DMS 273 treated with DMSO at 0.1 percent for 48 hours (cell line): ENCODE results near the gene ZNF783.
"Not testable (repeated sequence)": the region's sequence is repeated elsewhere in the genome, so short reads cannot be mapped to it uniquely, and the experiment has no call there.

Source experiments
- DNase-seq: peaks from one replicate; lab custom pipeline; 2025; lab: John Stamatoyannopoulos, UW

Gene ZNF783

DNA sequence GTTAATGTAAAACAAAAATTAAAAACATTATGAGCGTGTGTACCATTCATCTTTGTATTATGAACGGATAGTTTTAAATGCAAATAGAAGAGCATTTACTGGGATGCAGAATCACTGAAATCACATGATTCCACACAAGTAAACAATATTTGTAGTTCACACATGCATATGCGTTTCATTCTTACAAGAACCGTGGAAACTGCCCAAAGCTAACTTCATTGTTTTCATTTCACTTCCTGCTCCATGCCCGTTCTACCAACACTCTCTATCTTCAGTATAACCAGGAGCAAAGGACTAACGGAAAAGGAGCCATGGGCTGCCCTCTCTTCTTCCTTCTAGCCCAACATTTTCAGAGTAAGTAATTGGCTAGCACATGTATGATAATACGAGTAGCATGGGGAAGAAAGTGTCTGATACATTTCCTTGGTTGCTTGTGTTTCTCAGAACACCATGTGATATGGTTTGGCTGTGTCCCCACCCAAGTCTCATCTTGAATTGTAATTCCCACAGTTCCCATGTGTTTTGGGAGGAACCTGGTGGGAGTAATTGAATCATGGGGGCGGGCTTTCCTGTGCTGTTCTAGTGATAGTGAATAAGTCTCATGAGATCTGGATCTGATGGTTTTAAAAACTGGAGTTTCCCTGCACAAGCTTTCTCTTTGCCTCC is 38.8 kb downstream of the ZNF783 start:
- no peak for DNase-seq

DNA sequence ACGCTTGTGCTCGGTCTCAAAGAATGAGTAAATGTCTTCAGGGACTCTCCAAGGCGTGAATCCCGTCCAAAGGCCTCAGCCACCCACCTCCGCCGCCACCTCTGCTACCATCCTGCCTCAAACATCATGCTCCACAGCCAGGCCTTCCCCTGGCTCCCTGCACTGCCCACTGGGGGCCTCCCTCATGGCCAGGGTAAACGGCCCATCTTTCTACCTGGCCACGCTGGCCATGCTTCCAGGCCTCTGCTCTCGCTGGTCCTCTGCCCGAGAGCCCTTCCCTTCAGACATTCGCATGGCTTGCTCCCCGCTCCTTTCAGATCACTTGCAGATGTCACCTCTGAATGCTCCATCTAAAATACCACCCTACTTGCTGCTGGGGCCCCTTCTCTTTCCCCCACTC is 40.2 kb downstream of the ZNF783 start:
- DNase-seq = no peak

DNA sequence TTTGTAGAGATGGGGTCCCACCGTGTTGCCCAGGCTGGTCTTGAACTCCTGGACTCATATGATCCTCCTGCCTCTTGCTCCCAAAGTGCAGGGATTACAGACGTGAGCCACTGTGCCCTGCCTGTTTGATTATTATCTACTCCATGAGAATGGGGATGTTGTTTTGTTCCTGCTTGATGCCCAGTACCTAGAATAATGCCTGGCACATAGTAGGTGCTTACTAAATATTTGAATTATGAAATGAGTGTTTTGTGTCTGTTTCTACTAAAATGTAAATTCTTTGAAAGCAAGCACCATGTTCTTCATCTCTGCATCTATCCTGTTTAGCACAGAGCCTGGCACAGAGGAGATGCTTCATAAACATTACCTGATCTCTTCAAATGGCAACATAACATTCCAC is 40.9 kb downstream of the ZNF783 start:
- DNase-seq = no peak

DNA sequence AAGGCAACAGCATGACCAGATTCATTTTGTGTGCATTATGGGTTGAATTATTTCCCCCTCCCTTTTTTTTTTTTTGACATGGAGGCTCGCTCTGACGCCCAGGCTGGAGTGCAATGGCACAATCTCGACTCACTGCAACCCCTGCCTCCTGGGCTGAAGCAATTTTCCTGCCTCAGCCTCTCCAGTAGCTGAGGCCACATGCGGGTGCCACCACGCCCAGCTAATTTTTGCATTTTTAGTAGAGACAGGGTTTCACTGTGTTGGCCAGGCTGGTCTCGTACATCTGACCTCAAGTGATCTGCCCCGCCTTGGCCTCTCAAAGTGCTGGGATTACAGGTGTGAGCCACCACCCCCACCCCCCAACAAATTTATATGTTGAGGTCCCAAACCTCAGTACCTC is 42.0 kb downstream of the ZNF783 start:
- DNase-seq = no peak

- DNase-seq = no peak
Measured at GRCh38 chr7:149306854-149307253, 44.9 kb downstream of the ZNF783 start.

DNA sequence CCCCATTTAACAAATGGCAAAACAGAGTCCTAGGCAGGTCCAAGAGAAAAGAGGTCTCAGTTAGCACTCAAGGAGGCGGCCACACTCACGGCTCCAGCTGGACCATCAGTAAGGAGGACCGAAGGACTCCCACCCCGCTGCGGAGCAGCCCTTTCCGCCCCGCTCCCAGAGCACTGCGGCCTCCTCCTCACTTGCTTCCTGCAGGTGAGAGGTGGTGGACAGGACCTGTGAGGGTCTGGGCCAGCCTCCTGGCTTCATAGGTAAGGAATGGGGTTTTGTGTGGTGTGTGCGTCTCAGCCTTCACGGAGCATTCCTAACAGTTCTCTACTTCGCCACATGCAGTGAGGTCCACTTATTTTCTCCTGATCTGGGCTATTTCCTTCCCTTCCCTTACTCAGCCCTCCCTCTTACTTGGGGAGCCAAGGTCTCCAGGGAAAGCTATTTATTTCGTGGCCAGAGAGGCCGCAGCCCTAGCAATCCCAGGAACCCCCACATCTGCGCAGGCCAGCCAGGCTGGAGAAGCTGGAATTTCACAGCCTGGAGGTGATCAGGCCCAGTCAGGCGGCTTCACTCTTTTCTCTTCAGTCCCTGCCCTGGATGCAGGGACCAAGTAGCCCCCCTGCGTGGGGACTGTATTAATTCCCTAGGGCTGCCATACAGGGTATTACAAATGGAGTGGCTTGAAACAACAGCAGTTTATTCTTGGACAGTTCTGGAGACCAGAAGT is 45.9 kb downstream of the ZNF783 start:
- DNase-seq = no peak

DNA sequence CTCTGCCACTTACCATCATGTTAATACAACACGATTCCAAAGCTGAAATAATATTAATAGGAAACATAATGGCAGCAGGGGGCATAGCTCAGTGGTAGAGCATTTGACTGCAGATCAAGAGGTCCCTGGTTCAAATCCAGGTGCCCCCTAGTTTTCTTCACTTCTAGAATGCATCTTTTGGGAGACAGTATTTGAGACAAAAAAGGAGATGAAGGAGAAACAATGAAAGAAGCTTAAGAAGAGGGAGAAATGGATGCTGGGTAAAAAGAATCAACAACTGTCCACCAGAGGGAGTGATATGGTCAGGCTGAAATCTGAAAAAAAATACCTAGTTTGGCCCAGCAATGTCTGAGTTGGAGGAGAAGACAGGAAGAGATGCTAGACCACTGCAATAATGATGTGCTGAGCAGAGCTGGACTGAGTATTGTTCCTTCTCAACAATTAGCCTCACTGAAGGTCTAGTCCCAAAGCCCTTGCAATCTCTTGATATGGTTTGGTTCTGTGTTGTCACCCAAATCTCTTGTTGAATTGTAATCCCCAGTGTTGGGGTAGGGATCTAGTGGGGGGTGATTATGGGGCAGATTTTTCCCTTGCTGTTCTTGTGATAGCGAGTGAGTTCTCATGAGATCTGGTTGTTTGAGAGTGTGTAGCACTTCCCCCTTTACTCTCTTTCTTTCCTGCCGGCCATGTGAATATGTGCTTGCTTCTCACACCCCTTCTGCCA is 48.3 kb downstream of the ZNF783 start:
- DNase-seq = peak; percentile 99

- no peak for DNase-seq
Measured at GRCh38 chr7:149310990-149311573, 49.1 kb downstream of the ZNF783 start.

DNA sequence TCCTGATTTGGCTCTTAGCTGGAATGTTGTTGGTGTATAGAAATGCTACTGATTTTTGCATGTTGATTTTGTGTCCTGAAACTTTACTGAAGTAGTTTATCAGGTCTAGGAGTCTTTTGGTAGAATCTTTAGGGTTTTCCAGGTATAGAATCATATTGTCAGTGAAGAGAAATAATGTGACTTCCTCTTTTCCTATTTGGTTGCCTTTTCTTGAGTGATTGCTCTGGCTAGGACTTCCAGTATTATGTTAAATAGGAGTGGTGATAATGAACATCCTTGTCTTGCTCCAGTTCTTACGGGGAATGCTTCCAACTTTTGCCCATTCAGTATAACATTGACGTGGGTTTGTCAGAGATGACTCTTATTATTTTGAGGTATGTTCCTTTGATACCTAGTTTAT is 52.0 kb downstream of the ZNF783 start:
- no peak for DNase-seq

GRCh38 chr7:149316606-149317005 is 54.6 kb downstream of the ZNF783 start:
- no peak for DNase-seq

DNA sequence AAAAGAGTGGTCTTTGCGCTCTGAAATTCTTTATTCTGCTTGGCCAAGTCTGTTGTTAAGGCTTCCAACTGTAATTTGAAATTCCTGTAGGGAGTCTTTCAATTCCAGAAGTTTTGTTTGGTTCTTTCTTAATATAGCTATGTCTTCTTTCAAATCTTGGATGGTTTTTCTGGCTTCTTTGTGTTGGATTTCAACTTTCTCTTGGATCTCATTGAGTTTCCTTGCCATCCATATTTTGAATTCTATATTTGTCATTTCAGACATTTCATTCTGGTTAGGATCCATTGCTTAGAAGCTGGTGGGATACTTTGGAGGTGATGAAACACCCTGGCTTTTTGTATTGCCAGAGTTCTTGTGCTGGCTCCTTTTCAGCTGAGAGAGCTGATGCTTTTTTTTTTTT is 55.5 kb downstream of the ZNF783 start:
- DNase-seq = no peak

DNA sequence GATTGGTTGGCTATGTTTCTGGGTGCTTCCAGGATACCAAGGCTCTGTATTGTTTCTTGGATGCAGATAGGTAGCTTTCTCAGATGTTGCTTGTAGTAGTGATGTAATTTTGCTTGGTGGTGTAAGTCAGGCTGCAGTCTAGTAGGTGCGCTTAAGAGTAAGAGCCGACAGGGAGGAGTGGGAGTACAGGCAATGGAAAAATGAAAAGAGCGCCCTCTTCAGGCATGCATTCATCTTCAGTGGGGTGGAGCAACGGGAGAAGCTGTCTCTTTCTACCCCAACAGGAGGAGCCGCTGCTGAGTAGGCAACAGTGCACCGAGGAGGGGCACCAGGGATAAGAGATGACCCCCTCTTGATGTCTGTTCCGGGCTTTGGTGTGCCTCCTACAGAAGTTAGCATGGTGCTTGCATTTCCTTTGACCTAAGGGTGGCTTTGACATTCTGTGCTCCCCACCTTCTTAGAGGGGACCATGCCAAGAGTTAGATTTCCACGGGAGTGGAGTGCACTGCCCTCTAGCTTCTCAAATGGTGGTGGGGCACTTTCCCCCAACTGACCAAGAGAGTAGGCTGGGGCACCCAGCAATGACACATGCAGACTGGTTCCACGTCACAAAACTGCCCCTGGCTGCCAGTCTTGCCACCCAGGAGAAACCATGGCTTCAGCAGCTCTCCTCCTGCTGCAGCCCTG is 56.1 kb downstream of the ZNF783 start:
- no peak for DNase-seq

GRCh38 chr7:149319376-149319775 is 57.4 kb downstream of the ZNF783 start:
- no peak for DNase-seq

- DNase-seq = no peak
Measured at GRCh38 chr7:149320313-149321124, 58.5 kb downstream of the ZNF783 start.

GRCh38 chr7:149321125-149321905 is 59.3 kb downstream of the ZNF783 start:
- not testable (repeated sequence) for DNase-seq

DNA sequence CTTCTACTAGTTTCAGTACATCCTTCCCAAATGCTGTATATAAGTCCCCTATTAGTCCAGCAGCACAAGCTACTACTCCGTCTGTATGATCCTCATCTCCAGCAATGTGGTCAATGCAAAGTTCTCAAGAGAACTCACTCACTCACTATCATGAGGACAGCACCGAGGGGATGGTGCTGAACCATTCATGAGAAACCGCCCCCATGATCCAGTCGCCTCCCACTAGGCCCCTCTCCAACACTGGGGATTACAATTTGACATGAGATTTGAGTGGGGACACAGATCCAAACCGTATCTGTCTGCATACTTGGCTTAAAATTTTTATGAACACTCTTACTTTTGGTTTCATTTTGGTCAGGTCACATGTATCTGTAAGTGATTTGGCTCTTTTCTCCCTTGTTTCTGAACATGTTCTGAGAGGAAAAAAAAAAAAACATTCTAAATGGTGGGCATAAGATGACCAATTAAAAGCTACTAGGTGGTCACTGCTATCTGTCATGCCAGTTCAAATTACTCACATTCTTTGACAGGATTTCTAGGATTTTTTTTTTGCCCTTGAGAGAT is 60.1 kb downstream of the ZNF783 start:
- DNase-seq = no peak

GRCh38 chr7:149322737-149323136 is 60.7 kb downstream of the ZNF783 start:
- DNase-seq = no peak

- DNase-seq = no peak
Measured at GRCh38 chr7:149325248-149325647, 63.3 kb downstream of the ZNF783 start.

GRCh38 chr7:149329265-149329664 is 67.3 kb downstream of the ZNF783 start:
- DNase-seq = no peak

DNA sequence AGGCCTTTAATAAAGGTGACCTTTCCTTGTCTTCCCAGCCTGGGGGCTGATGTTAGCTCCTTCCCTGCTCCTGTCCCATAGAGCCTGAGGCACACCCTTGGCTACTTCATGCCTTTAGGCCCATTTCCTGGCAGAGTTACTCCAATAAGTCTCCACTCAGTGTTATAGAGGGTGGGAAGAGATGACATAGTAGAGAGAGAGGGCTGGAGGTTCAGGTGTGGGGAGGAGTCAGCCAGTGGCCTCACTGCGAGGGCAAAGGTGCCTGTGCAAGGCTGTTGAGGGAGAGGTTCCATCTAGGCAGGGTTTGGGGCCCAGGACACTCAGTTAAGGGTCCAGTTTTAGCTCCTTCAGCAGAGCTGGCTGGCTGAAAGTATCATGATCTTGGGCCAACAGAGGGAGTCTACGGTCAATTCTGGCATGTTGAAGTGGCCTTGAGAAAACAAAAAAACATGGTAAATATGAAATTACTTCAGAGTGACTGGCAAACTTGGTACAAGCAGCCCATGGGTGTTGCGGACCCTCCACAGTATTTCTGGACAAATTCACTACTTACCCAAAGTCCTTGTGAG is 67.9 kb downstream of the ZNF783 start:
- no peak for DNase-seq
